ENCODE data around the gene HNRNPA3. TPM values are rescaled to one million over a fixed set of nuclear protein-coding genes. Genes with fewer than 3 reads are reported as not detected.
"Not testable (repeated sequence)": the region's sequence is repeated elsewhere in the genome, so short reads cannot be mapped to it uniquely, and the experiment has no call there.

HNRNPA3 gene
- total RNA-seq, 1 donor from 2014 or later: 66.6 TPM

GRCh38 chr2:177246000-177246399 lies 33.4 kb downstream of the HNRNPA3 start:
- intact Hi-C loops (cut with DNase I): loop anchor here (5.0 kb wide), 1 partner anchor 34 kb away; the partner anchor contains the start of gene HNRNPA3
- ATAC-seq (no peak), DNase-seq (ENCODE audit: missing footprints) (no peak)

DNA sequence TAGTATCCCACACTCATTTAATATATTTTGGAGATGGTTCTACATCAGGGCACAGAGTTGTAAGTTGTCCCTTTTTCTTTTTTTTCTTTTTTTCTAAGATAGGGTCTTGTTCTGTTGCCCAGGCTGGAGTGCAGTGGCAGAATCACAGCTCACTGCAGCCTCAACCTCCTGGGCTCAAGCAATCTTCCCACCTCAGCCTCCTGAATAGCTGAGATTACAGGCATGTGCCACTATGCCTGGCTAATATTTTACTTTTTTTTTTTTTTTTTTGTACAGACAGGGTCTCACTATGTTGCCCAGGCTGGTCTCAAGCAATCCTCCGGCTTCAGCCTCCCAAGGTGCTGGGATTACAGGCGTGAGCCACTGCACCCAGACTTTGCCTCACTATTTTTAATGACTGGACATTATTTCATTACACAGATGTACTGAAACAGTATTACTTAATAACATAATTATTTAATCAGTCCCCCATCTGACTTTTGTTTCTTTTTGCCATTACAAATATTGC lies 34.0 kb downstream of the HNRNPA3 start:
- ATAC-seq: not testable (repeated sequence)
- intact Hi-C loops (cut with DNase I): loop anchor here (5.0 kb wide), 1 partner anchor 34 kb away; the partner anchor contains the start of gene HNRNPA3

DNA sequence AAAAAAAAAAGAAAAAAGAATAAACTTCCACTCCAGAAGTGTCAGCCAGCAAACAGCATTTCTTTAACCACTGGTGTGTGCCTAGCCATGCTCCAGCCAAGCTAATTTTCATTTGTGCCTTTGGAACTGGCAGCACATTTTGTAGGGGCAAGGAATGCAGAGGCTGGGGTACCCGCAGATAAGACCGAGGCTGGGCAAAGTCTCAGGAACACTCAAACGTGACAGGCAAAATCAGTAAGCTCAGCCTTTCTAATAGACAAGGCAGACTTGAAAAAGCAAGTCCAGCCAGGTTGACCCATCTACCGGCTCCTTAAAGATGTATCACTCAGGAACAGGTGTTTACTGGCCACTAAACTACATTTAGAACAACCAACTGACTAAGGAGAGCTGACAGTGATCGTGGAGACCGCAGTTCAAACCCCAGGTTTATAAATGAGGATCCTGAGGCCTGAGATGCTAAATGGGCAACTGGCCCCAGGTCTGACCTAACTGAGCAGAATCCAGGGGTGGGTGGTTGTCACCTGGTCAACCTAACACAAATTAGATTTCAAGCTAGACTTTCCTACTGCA lies 35.2 kb downstream of the HNRNPA3 start:
- intact Hi-C loops (cut with DNase I): loop anchor here (5.0 kb wide), 1 partner anchor 35 kb away; the partner anchor contains the start of gene HNRNPA3
- DNase-seq (ENCODE audit: missing footprints): no peak
- peak; percentile 14 for ATAC-seq

More for the DNA sequence above, 34.0 kb downstream of the HNRNPA3 start:
- DNase-seq (ENCODE audit: missing footprints): not testable (repeated sequence)

- intact Hi-C loops (cut with DNase I): loop anchor here (5.0 kb wide), 1 partner anchor 37 kb away; the partner anchor contains the start of gene HNRNPA3
- DNase-seq (ENCODE audit: missing footprints) (no peak), ATAC-seq (no peak)
These were observed 36.4 kb downstream of the HNRNPA3 start for GRCh38 chr2:177249038-177249437.

DNA sequence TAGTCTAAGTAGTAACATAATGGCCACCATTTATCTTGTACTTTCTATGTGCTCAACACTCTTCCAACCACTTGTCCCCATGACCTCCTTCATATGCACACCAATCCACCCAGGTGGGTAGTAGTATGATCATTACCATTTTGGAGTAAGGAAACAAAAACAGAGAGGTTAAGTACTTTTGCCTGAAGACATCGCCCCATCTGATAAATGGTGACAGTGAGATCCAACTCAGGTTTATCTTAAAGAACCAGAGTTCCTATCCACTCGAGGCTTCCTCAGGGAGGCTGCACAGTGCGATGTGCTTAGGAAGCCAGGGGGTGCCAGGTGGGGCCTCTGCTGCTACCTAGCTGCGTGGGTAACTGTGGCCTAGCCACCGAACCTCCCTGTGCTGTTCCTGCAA lies 37.9 kb downstream of the HNRNPA3 start:
- ATAC-seq (no peak), DNase-seq (ENCODE audit: missing footprints) (no peak)
- intact Hi-C loops (cut with DNase I): no loop called here

DNA sequence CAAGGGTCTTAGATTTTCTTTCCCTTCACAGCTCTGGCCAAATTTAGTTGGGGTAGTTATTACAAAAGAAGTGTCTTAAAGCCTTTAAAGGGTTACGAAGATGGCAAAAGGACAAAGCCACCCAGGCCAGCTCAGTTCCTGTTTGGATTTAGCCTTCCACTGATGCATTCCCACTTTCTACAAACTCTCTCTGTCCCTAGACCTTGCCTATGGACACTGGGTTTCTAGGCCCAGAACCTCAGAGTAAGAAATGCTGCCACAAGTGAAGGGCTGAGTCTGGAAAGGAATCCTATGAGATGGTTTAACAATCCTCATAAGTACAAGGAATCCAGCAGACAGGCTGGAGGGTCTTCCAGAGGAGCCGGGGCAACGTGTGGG lies 38.6 kb downstream of the HNRNPA3 start:
- intact Hi-C loops (cut with DNase I): no loop called here
- DNase-seq (ENCODE audit: missing footprints) (no peak), ATAC-seq (no peak)

GRCh38 chr2:177252808-177253531 lies 40.4 kb downstream of the HNRNPA3 start:
- DNase-seq (ENCODE audit: missing footprints) (no peak), ATAC-seq (no peak)
- intact Hi-C loops (cut with DNase I): no loop called here

DNA sequence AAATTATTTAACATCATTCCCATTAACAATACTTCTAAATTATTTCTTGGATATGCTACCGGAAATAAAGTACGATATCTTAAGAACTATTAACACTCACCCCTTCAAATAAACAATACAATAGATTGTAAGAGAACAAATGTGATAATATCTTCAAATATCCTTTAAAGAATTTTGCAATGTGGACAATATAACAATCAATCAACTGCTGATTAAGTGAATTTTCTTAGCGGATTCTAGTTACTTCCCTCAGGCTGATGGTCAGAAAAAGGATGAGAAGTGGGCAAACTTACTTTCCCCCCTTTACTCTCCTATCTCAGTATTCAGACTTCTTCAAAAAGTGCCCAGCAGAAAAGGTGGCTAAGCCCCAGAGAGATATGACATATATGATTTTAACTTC lies 41.1 kb downstream of the HNRNPA3 start:
- intact Hi-C loops (cut with DNase I): no loop called here
- DNase-seq (ENCODE audit: missing footprints): no peak
- ATAC-seq: no peak

DNA sequence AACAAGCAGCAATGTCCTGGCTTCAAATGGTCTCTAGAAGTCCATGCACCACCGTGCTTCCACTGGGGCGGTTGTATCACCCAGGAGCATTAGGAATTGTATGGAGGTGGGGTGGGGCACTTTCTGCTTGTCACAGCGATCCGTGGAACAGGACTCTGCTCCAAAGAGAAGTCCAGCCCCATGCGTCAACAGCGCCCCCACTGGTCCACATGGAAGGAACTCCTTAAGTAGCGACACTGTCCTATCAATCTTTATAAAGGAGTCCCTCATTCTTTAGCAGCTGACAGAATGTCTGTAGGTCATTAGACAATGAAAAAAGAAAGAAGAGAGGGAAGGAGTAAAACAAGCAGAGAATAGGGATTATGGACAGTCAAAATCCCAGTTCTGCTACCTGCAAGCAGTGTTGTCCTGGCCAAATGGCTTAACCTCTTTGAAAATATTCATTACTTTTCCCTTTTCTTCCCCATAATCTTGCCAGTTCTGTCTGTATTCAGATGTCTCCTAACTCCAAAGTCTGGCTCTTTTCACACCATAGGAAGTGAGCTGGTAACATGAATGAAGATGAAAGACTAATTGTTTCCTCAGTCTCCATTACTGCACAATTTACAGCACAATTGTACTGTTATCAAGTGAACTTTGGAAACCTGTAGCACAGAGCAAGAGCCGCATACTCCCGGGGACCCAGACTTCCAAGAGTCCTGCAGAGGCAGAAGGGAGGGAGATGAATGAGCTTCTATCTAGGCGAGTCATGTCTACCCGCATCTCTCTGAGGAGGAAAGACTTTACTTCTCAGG lies 42.0 kb downstream of the HNRNPA3 start:
- intact Hi-C loops (cut with DNase I): no loop called here
- ATAC-seq: no peak
- DNase-seq (ENCODE audit: missing footprints): no peak

- DNase-seq (ENCODE audit: missing footprints) (no peak), ATAC-seq (no peak)
- intact Hi-C loops (cut with DNase I): no loop called here
These were observed 42.6 kb downstream of the HNRNPA3 start for GRCh38 chr2:177255227-177255601.

- no peak for ATAC-seq
- intact Hi-C loops (cut with DNase I): no loop called here
- DNase-seq (ENCODE audit: missing footprints): no peak
These were observed 43.4 kb downstream of the HNRNPA3 start for GRCh38 chr2:177256026-177256425.

GRCh38 chr2:177256695-177257094 lies 44.1 kb downstream of the HNRNPA3 start:
- intact Hi-C loops (cut with DNase I): no loop called here
- ATAC-seq (no peak), DNase-seq (ENCODE audit: missing footprints) (no peak)

DNA sequence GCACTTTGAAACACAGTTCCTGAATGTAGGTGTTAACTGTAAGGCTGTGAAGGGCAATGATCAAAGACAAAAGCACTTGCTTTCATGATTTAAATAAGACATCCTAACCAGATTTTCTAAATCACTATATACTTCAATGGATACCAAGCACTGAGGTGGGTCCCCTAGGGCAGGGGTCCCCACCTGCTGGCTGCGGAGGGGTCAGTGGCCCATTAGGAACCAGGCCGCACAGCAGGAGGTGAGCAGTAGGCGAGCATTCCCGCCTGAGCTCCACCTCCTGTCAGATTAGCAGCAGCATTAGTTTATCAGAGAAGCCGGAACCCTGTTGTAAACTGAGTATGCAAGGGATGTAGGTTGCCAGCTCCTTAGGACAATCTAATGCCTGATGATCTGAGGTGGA lies 44.9 kb downstream of the HNRNPA3 start:
- ATAC-seq: no peak
- intact Hi-C loops (cut with DNase I): no loop called here
- DNase-seq (ENCODE audit: missing footprints): no peak

- ATAC-seq (no peak), DNase-seq (ENCODE audit: missing footprints) (no peak)
- intact Hi-C loops (cut with DNase I): no loop called here
These were observed 45.5 kb downstream of the HNRNPA3 start for GRCh38 chr2:177258059-177258458.

GRCh38 chr2:177260379-177260778 lies 47.8 kb downstream of the HNRNPA3 start:
- no peak for DNase-seq (ENCODE audit: missing footprints)
- no peak for ATAC-seq
- intact Hi-C loops (cut with DNase I): loop anchor here (5.0 to 10.0 kb wide), 3 partner anchors 33 to 494 kb away; partner anchors contain the start of gene AGPS

DNA sequence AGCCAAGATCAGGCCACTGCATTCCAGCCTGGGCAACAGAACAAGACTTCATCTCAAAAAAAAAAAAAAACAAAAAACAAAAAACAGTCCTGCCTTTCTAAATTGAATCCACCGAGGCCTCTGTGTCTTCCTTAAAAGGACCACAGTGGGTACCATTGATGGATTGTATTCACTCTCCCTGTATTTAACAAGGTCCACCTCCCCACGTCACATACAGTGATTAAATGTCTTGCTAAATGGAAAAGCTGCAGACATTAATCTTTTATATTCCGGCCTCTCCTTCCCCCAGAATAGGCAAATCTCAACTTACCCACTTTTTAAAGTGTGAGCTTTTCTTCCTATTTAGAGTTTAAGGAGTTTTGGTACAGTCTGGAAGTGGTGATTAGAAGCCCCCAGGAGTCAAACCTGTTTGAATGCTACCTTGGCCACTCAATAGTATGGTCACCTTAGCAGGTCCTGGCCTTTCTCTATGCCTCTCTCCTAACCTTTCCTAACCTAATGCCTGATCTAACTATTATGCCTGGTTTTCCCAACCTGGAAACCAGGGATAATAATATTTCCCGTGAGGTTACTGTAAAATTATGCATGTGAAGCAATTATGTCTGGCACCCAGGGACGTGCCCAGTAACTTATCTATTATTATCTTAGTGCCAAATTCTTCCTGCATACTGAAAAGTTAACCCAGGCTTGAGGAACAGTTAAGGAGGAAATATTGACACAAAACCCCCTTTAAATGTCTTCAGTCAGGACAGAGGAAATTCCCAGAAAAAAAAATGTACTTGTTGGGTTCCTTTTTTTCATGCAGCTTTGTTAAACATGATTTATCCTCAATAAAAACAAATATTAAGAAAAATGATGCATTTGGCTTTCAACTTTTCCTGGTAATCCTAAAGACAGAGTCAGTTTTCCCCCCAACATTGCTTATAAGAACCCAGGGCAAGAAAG lies 48.8 kb downstream of the HNRNPA3 start:
- ATAC-seq: no peak
- intact Hi-C loops (cut with DNase I): loop anchor here (5.0 to 10.0 kb wide), 3 partner anchors 34 to 493 kb away; partner anchors contain the start of gene AGPS
- no peak for DNase-seq (ENCODE audit: missing footprints)

- no peak for ATAC-seq
- DNase-seq (ENCODE audit: missing footprints): no peak
- intact Hi-C loops (cut with DNase I): loop anchor here (5.0 to 10.0 kb wide), 3 partner anchors 35 to 493 kb away; partner anchors contain the start of gene AGPS
These were observed 49.5 kb downstream of the HNRNPA3 start for GRCh38 chr2:177262092-177262491.

DNA sequence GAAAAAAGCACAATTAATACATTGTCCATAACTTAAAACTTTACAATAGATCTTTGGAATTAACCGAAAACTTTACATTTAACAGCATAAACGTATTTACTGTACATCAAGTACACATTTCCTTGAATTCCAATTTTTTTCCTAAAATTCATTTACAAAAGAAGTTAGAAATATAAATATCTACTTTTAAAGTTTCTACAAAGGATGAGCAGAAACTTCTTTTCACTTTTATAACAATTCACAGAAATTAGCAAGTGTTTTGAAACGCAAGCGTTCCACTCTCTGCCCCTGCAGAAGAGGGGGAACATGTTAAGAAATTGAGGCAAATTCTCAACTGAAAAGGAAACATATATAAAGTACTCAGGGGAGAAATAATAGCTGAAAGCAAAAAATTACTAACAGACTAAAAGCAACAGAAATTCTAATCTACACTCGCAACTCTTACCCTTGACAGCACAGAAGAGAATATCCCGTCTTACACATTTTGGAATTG lies 50.4 kb downstream of the HNRNPA3 start:
- DNase-seq (ENCODE audit: missing footprints) (no peak), ATAC-seq (no peak)
- intact Hi-C loops (cut with DNase I): loop anchor here (1.0 to 10.0 kb wide), 6 partner anchors 36 to 492 kb away; partner anchors contain the start of genes AGPS and HNRNPA3

Data from Right ventricle myocardium inferior (tissue), 1 donor.